MM.1S (cell line): ENCODE data around the gene SERPINA10.
A peak's percentile ranks its signal among the peaks of the same experiment; 100 is the strongest.

Experiments
- DNase-seq: peaks from one replicate; pipeline ENCODE4 v3.0.0-alpha.2; 2015
- H2AFZ ChIP-seq: fragments of 300-600 bp; sonication (generic); 2 replicates; pipeline ENCODE4 v1.6.0; 2016; ENCODE audit warnings: antibody characterized with exemption, low read length
- H3F3A ChIP-seq: fragments of 300-600 bp; sonication (generic); 2 replicates; pipeline ENCODE4 v1.6.1; 2016; ENCODE audit warnings: mild to moderate bottlenecking, antibody characterized with exemption, low read length, moderate library complexity, mixed read lengths; ENCODE audit not compliant: insufficient read depth
- H3K27ac ChIP-seq: fragments of 300-600 bp; sonication (generic); 2 replicates; pipeline ENCODE4 v1.5.1; 2016; ENCODE audit warnings: mild to moderate bottlenecking, low read length
- H3K27me3 ChIP-seq: fragments of 300-600 bp; sonication (generic); replicated peaks from 2 replicates; pipeline ENCODE4 v1.6.0; 2016; ENCODE audit warnings: low read length; ENCODE audit not compliant: insufficient read depth
- H3K36me3 ChIP-seq: fragments of 300-600 bp; sonication (generic); replicated peaks from 2 replicates; pipeline ENCODE4 v1.6.1; 2016; ENCODE audit warnings: mild to moderate bottlenecking, low read length, mixed read lengths; ENCODE audit not compliant: insufficient read depth
- H3K4me1 ChIP-seq: fragments of 300-600 bp; sonication (generic); 2 replicates; pipeline ENCODE4 v1.6.1; 2016; ENCODE audit warnings: low read length, mixed read lengths
- H3K4me2 ChIP-seq: fragments of 300-600 bp; sonication (generic); 2 replicates; pipeline ENCODE4 v1.6.0; 2016; ENCODE audit warnings: low read depth, low read length
- H3K4me3 ChIP-seq: fragments of 300-600 bp; sonication (generic); 2 replicates; pipeline ENCODE4 v1.5.1; 2016; ENCODE audit warnings: low read length, mixed read lengths
- H3K79me2 ChIP-seq: fragments of 300-600 bp; sonication (generic); 2 replicates; pipeline ENCODE4 v1.6.1; 2016; ENCODE audit warnings: mixed run types, low read length, mixed read lengths
- H3K9ac ChIP-seq: fragments of 300-600 bp; sonication (generic); 2 replicates; pipeline ENCODE4 v1.6.1; 2016; ENCODE audit warnings: low read length, mixed read lengths
- H3K9me2 ChIP-seq: fragments of 300-600 bp; sonication (generic); replicated peaks from 2 replicates; pipeline ENCODE4 v1.6.1; 2016; ENCODE audit warnings: mild to moderate bottlenecking, low read length, mixed read lengths; ENCODE audit not compliant: insufficient read depth
- H3K9me3 ChIP-seq: fragments of 300-600 bp; sonication (generic); replicated peaks from 2 replicates; pipeline ENCODE4 v1.6.1; 2016; ENCODE audit warnings: mild to moderate bottlenecking, low read length, mixed read lengths; ENCODE audit not compliant: insufficient read depth
- H4K20me1 ChIP-seq: fragments of 300-600 bp; sonication (generic); 2 replicates; pipeline ENCODE4 v1.6.1; 2016; ENCODE audit warnings: mild to moderate bottlenecking, low read length, moderate library complexity, mixed read lengths; ENCODE audit not compliant: insufficient read depth
- CTCF ChIP-seq: fragments of 300-600 bp; sonication (generic); IDR thresholded peaks from 2 replicates; pipeline ENCODE4 v1.5.1; 2016; ENCODE audit warnings: antibody characterized with exemption, low read length, mixed read lengths
- EZH2 ChIP-seq: fragments of 300-600 bp; sonication (generic); optimal IDR thresholded peaks from 2 replicates; pipeline ENCODE3; 2017; ENCODE audit warnings: low read depth, mild to moderate bottlenecking, antibody characterized with exemption, low read length, mixed read lengths
- EZH2phosphoT487 ChIP-seq: fragments of 300-600 bp; sonication (generic); IDR thresholded peaks from 2 replicates; pipeline ENCODE4 v1.6.1; 2018; ENCODE audit warnings: antibody characterized with exemption, low read length

The SERPINA10 gene

GRCh38 chr14:94340533-94340932 is 47.5 kb upstream of the SERPINA10 start:
- H3F3A ChIP-seq: no peaks in the 10 kb centered on the region
- no peak overlapping the region for H3K4me3 ChIP-seq
- no peak overlapping the region for H2AFZ ChIP-seq
- peaks cover 4% of the 10 kb centered on the region; the same call in 1 of the 2 replicates for H3K4me1 ChIP-seq
- no peaks in the 10 kb centered on the region for H3K9me3 ChIP-seq
- no peak for DNase-seq
- no peak overlapping the region for H3K4me2 ChIP-seq
- H4K20me1 ChIP-seq: no peaks in the 10 kb centered on the region
- no peaks in the 10 kb centered on the region for H3K9me2 ChIP-seq
- no peaks in the 10 kb centered on the region for H3K36me3 ChIP-seq
- H3K27ac ChIP-seq: no peak overlapping the region
- TF ChIP-seq EZH2 (no peak), CTCF (no peak), EZH2phosphoT487 (no peak)
- no peaks in the 10 kb centered on the region for H3K79me2 ChIP-seq
- no peaks in the 10 kb centered on the region for H3K27me3 ChIP-seq
- H3K9ac ChIP-seq: no peak overlapping the region

GRCh38 chr14:94338023-94338422 is 45.0 kb upstream of the SERPINA10 start:
- H3K27ac ChIP-seq: no peak overlapping the region
- no peaks in the 10 kb centered on the region for H3K79me2 ChIP-seq
- no peak overlapping the region for H3K4me3 ChIP-seq
- no peak overlapping the region for H2AFZ ChIP-seq
- H3K9me2 ChIP-seq: no peaks in the 10 kb centered on the region
- TF ChIP-seq CTCF (no peak), EZH2 (no peak), EZH2phosphoT487 (no peak)
- H3K4me1 ChIP-seq: no peaks in the 10 kb centered on the region
- H3F3A ChIP-seq: no peaks in the 10 kb centered on the region
- no peaks in the 10 kb centered on the region for H3K27me3 ChIP-seq
- H3K9me3 ChIP-seq: no peaks in the 10 kb centered on the region
- no peak for DNase-seq
- H4K20me1 ChIP-seq: no peaks in the 10 kb centered on the region
- H3K4me2 ChIP-seq: no peak overlapping the region
- H3K9ac ChIP-seq: no peak overlapping the region
- no peaks in the 10 kb centered on the region for H3K36me3 ChIP-seq

GRCh38 chr14:94337274-94337673 is 44.2 kb upstream of the SERPINA10 start:
- Histone ChIP-seq H3K27me3 (no peaks in the 10 kb centered on the region), H3K9me2 (no peaks in the 10 kb centered on the region), H3K9ac (no peak overlapping the region), H3K4me3 (no peak overlapping the region), H3K27ac (no peak overlapping the region), H3K4me1 (no peaks in the 10 kb centered on the region), H3K79me2 (no peaks in the 10 kb centered on the region), H3K9me3 (no peaks in the 10 kb centered on the region), H3F3A (no peaks in the 10 kb centered on the region), H3K36me3 (no peaks in the 10 kb centered on the region), H3K4me2 (no peak overlapping the region), H4K20me1 (no peaks in the 10 kb centered on the region), H2AFZ (no peak overlapping the region)
- DNase-seq: peak; percentile 10
- TF ChIP-seq EZH2: no peak
- no peak for TF ChIP-seq EZH2phosphoT487
- TF ChIP-seq CTCF: no peak
